Ecto neural progenitor cell (in vitro differentiated cells): ENCODE measurements around the gene DAZ1.
"Not testable (repeated sequence)": the region's sequence is repeated elsewhere in the genome, so short reads cannot be mapped to it uniquely, and the experiment has no call there.

Experiments used
- DNase-seq: peaks from one replicate; pipeline ENCODE4 v3.0.0-alpha.2; 2018; ENCODE audit warnings: low spot score

The DAZ1 gene, protein sequence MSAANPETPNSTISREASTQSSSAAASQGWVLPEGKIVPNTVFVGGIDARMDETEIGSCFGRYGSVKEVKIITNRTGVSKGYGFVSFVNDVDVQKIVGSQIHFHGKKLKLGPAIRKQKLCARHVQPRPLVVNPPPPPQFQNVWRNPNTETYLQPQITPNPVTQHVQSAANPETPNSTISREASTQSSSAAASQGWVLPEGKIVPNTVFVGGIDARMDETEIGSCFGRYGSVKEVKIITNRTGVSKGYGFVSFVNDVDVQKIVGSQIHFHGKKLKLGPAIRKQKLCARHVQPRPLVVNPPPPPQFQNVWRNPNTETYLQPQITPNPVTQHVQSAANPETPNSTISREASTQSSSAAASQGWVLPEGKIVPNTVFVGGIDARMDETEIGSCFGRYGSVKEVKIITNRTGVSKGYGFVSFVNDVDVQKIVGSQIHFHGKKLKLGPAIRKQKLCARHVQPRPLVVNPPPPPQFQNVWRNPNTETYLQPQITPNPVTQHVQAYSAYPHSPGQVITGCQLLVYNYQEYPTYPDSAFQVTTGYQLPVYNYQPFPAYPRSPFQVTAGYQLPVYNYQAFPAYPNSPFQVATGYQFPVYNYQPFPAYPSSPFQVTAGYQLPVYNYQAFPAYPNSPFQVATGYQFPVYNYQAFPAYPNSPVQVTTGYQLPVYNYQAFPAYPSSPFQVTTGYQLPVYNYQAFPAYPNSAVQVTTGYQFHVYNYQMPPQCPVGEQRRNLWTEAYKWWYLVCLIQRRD

DNA sequence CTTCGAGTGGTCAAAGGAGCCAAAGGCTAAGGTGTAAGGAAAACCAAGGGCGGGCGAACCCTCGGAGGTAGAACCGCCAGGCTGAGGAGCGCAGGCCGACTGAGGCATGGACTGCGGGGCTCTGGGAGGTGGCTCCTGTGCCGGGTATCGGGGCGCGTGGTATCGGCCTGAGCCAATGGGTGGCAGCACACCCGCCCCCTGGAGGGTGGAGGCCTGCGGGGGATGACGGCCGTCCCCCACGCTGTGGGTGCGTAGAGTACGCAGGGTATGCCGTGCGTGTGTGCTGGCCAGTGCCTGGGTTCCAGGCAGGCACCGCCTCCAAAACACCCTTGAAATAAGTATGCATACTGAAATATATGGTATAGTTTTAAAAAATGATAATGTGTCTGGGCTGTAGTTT, at the start of gene DAZ1:
Gene DAZ1, minus strand, starts transcription at position 101 of the 400 bp plus-strand sequence. CDS start 208 bp downstream, outside the sequence.
- not testable (repeated sequence) for DNase-seq

DNA sequence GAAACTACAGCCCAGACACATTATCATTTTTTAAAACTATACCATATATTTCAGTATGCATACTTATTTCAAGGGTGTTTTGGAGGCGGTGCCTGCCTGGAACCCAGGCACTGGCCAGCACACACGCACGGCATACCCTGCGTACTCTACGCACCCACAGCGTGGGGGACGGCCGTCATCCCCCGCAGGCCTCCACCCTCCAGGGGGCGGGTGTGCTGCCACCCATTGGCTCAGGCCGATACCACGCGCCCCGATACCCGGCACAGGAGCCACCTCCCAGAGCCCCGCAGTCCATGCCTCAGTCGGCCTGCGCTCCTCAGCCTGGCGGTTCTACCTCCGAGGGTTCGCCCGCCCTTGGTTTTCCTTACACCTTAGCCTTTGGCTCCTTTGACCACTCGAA, 20.4 kb upstream of the DAZ1 start, which contains the start of gene DAZ2:
Gene DAZ2, plus strand, starts transcription at position 301 of the 400 bp plus-strand sequence. CDS start 208 bp downstream, outside the sequence.
- DNase-seq, result not testable (repeated sequence)

DNA sequence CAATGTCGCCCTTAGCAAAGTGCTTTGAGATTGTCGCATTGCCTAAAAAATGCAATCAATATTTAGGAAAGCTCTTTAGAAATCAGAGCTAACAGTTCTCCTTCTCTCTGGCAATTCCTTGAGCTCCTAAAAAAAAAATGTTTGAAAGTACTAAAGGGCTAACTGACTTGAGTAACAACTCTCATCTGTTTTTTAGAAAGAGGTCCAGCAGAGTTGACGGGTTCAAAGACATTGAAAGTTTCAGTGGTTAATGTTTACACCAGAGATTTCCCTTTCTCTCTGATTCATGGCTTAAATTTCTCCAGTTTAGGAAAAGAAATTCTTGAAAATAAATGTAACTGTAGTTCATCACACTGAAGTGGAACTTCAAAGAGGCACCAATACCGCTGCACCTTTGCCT, 11.9 kb upstream of the DAZ1 start:
- DNase-seq, result not testable (repeated sequence)

DNA sequence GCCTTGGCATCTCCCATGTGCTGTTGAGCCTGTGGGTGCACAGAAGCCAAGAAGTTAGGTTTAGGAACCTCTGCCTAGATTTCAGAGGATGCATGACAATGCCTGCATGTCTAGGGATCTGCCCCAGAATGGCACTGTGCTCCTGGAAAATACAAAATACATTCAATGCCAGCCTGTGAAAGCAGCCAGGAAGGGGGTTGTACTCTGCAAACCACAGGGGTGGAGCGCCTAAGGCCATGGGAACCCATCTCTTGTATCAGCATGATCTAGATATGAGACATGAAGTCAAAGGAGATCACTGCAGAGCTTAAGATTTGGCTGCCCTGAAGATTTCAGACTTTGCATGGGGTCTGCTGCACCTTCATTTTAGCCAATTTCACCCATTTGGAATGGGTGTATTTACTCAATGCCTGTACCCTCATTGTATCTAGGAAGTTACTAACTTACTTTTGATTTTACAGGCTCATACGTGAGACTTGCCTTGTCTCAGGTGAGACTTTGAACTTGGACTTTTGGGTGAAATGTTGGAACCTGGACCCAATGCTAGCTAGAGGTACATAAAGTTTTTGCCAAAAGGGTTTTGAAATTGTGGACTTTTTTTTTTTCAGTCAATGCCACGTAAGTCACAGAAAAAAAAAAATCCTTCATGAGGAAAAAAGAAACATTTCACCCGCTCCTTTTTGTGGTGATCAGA, 11.1 kb upstream of the DAZ1 start:
- not testable (repeated sequence) for DNase-seq

DNA sequence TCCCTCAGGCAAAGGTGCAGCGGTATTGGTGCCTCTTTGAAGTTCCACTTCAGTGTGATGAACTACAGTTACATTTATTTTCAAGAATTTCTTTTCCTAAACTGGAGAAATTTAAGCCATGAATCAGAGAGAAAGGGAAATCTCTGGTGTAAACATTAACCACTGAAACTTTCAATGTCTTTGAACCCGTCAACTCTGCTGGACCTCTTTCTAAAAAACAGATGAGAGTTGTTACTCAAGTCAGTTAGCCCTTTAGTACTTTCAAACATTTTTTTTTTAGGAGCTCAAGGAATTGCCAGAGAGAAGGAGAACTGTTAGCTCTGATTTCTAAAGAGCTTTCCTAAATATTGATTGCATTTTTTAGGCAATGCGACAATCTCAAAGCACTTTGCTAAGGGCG, 8.6 kb upstream of the DAZ1 start:
- DNase-seq, result not testable (repeated sequence)
